Ectodermal cell (in vitro differentiated cells): ENCODE data around the gene IL18.
"Not testable (repeated sequence)": the region's sequence is repeated elsewhere in the genome, so short reads cannot be mapped to it uniquely, and the experiment has no call there.

Experiments
- H3K27ac ChIP-seq: 2 replicates; pipeline ENCODE4 v1.7.0; 2013; ENCODE audit warnings: mild to moderate bottlenecking, low read depth, low read length; ENCODE audit not compliant: insufficient read depth, poor library complexity, severe bottlenecking
- H3K27me3 ChIP-seq: 2 replicates; pipeline ENCODE4 v1.7.0; 2013; ENCODE audit warnings: mild to moderate bottlenecking, low read length; ENCODE audit not compliant: insufficient read depth, control insufficient read depth, poor library complexity, severe bottlenecking
- H3K36me3 ChIP-seq: one replicate; pipeline ENCODE4 v1.7.0; 2013; ENCODE audit warnings: low read length; ENCODE audit not compliant: control insufficient read depth, insufficient read depth
- H3K4me1 ChIP-seq: one replicate; pipeline ENCODE4 v1.7.0; 2013; ENCODE audit warnings: low read length; ENCODE audit not compliant: control insufficient read depth, insufficient read depth
- H3K4me3 ChIP-seq: 2 replicates; pipeline ENCODE4 v1.7.0; 2013; ENCODE audit warnings: low read depth, low read length, control low read depth; ENCODE audit not compliant: insufficient read depth
- H3K9me3 ChIP-seq: 2 replicates; pipeline ENCODE4 v1.7.0; 2013; ENCODE audit warnings: mild to moderate bottlenecking, low read length, moderate library complexity; ENCODE audit not compliant: control insufficient read depth
- WGBS, 2 experiments: methylation state at CpG; one replicate each; pipeline ENCODE4 v1.1.7; 2013; ENCODE audit warnings: missing lambda C conversion rate in 2 of 2; 5-methylcytosine and 5-hydroxymethylcytosine counted together

IL18 gene

DNA sequence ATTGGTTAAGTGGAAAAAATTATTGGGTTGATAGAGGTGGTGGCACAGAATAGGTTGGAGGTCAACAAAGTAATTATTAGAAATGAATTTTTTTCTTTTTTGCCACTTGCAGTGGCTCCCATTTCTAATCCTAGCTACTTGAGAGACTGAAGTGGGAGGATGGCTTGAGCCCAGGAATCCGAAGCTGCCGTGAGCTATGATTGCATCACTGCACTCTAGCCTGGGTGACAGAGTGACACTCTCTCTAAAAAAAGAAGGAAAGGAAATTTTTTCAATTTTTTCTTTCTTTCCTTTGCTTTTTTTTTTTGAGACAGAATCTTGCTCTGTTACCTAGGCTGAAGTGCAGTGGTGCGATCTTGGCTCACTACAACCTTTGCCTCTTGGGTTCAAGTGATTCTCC is 9.3 kb upstream of the IL18 start:
- Histone ChIP-seq H3K36me3 (no peaks in the 10 kb centered on the region), H3K9me3 (no peaks in the 10 kb centered on the region), H3K4me3 (no peak overlapping the region), H3K27me3 (no peaks in the 10 kb centered on the region), H3K27ac (no peak overlapping the region), H3K4me1 (no peaks in the 10 kb centered on the region)
- WGBS, 2 experiments, result 88 to 92% methylated on average over 3 of the region's 3 CpGs

DNA sequence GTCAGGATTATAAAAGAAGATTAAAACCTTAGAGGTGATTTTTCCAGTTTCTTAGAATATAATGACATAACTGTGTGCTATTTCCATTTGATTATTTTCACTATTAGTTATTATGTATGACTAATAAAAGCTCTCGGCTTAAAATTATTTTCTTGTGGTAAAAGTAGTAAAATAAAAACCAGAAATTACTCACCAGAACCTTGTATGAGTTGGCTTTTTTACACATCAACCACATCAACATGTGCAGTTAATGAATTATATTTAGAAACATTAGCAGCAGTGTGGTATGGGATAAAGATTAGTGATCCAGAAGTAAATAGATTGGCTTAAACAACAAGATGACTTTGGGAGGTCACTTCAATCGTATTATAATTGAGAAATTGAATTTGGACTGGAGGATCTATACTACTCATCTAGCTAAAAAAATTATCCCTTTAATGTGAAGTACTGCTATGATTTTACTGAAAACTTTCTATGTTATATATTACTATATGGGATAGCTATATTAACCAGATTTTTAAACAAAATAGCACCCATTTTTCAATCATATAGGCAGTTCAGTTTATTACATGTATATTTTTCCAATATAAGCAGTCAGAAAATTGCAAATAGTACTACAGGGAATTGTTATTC is 8.6 kb upstream of the IL18 start:
- Histone ChIP-seq H3K9me3 (no peaks in the 10 kb centered on the region), H3K4me3 (no peak overlapping the region), H3K36me3 (no peaks in the 10 kb centered on the region), H3K27me3 (no peaks in the 10 kb centered on the region), H3K27ac (no peak overlapping the region), H3K4me1 (no peaks in the 10 kb centered on the region)
- WGBS, 2 experiments, result 73 to 100% methylated on average over 1 of the region's 2 CpGs

DNA sequence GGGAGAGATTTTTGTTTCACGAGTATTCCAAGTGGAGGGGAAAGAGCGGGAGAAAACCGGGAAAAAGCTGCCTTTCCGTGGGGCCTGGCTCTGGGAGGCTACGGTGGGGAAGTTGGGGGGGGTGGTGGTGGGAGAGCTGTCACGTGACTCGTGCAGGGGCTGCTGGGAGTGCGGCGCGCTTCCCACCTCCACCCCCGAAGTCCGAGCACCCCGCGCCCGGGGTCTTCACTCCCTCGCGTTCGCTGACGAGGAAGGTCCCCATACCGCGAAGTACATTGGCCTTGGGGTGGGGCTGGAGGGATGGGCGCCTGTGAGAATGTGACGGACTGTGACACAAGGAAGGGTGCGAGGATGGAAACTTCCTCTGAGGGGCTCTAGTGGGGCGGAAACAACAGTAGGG is 3.3 kb upstream of the IL18 start, which contains the start of gene TEX12:
TSS of gene TEX12 (plus strand) at position 228 of the 400 bp plus-strand sequence. CDS start 1,897 bp downstream, outside the sequence.
- Histone ChIP-seq H3K4me3 (no peak within 1 kb of the TSS), H3K27ac (no peak within 1 kb of the TSS), H3K27me3 (no peaks in the 10 kb centered on the region), H3K9me3 (no peaks in the 10 kb centered on the region), H3K36me3 (no peaks in the 10 kb centered on the region), H3K4me1 (no peaks in the 10 kb centered on the region)
- 93 to 94% methylated on average over 25 of the region's 25 CpGs for WGBS, 2 experiments

DNA sequence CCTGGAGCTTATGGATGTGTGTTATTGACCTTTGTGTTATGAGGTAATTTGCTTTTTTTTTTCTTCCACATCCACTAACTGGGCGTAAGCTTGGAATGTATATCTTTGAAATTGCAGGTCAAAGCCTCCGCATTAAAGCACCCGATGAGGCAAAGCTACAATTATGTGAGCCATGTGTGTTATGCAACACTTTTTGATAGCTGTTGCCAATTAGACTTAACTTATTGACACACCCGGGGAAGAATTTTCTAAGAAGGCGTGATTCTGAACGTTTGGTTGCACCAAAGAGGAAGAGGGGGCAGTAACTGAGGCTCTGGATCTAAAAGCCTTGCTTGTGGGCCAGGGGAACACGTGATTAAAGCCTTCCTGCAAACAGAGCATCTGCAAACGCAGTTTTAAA is 2.7 kb upstream of the IL18 start:
- Histone ChIP-seq H3K27ac (no peak overlapping the region), H3K27me3 (no peaks in the 10 kb centered on the region), H3K4me1 (no peaks in the 10 kb centered on the region), H3K4me3 (no peak overlapping the region), H3K9me3 (no peaks in the 10 kb centered on the region), H3K36me3 (no peaks in the 10 kb centered on the region)
- WGBS, 2 experiments, result 87 to 88% methylated on average over 8 of the region's 8 CpGs

- 96 to 97% methylated on average over 3 of the region's 3 CpGs for WGBS, 2 experiments
- Histone ChIP-seq H3K27ac (no peak overlapping the region), H3K4me1 (no peaks in the 10 kb centered on the region), H3K27me3 (no peaks in the 10 kb centered on the region), H3K4me3 (no peak overlapping the region), H3K9me3 (no peaks in the 10 kb centered on the region), H3K36me3 (no peaks in the 10 kb centered on the region)
Observed at GRCh38 chr11:112165049-112165448, 1.2 kb upstream of the IL18 start.

DNA sequence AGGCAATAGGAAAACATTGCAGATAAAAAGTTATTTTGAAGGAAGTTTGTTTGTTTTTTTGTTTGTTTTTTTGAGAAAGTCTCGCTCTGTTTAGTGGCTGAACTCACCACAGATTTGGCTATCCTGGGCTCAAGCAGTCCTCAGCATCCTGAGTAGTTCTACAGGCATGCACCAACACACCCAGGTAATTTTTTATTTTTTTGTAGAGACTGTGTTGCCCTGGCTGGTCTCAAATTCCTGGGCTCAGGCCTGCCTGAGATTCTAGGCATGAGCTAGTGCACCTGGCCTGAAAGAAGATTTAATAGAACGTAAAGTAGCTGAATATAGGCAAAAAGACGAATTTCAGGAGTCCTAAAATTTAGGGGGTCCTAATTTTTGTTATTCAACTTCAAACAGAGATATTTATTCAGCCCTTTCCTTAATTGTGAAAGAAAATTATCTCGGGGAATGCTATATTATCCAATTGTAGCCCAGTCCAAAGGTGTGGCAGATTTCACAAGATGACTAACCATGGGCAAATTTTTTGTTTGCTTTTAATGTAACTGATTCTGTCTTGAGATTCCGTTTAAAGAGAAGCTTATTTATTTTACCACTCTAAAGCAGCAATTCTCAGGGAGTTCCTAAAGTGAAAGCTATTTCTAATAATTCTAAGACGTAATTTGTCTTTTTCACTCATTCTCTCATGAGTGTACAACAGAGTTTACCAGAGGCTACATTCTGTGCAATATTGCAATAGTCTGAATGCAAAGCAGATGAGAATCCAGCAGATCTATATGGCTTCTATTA is 940 bp downstream of the IL18 start:
- no peak overlapping the region for H3K4me3 ChIP-seq
- WGBS, 2 experiments, result 93 to 95% methylated on average over 6 of the region's 6 CpGs
- no peak overlapping the region for H3K27ac ChIP-seq
- no peaks in the 10 kb centered on the region for H3K27me3 ChIP-seq
- H3K9me3 ChIP-seq, result no peaks in the 10 kb centered on the region
- H3K4me1 ChIP-seq, result no peaks in the 10 kb centered on the region
- H3K36me3 ChIP-seq, result no peaks in the 10 kb centered on the region

- 100% methylated on average over 1 of the region's 1 CpG for WGBS, 2 experiments
Observed at GRCh38 chr11:112162200-112162599, 1.7 kb downstream of the IL18 start.

GRCh38 chr11:112161012-112161411 is 2.9 kb downstream of the IL18 start:
- H3K27me3 ChIP-seq, result no peaks in the 10 kb centered on the region
- no peaks in the 10 kb centered on the region for H3K9me3 ChIP-seq
- no peak overlapping the region for H3K4me3 ChIP-seq
- H3K36me3 ChIP-seq, result no peaks in the 10 kb centered on the region
- 100% methylated on average over 1 of the region's 1 CpG; no CpG with 5 or more reads in 1 of the 2 experiments for WGBS, 2 experiments
- no peak overlapping the region for H3K27ac ChIP-seq
- H3K4me1 ChIP-seq, result no peaks in the 10 kb centered on the region

More at GRCh38 chr11:112162200-112162599, 1.7 kb downstream of the IL18 start:
- H3K27me3 ChIP-seq, H3K9me3 ChIP-seq, H3K4me1 ChIP-seq, H3K36me3 ChIP-seq, H3K27ac ChIP-seq, H3K4me3 ChIP-seq: not testable (repeated sequence)

DNA sequence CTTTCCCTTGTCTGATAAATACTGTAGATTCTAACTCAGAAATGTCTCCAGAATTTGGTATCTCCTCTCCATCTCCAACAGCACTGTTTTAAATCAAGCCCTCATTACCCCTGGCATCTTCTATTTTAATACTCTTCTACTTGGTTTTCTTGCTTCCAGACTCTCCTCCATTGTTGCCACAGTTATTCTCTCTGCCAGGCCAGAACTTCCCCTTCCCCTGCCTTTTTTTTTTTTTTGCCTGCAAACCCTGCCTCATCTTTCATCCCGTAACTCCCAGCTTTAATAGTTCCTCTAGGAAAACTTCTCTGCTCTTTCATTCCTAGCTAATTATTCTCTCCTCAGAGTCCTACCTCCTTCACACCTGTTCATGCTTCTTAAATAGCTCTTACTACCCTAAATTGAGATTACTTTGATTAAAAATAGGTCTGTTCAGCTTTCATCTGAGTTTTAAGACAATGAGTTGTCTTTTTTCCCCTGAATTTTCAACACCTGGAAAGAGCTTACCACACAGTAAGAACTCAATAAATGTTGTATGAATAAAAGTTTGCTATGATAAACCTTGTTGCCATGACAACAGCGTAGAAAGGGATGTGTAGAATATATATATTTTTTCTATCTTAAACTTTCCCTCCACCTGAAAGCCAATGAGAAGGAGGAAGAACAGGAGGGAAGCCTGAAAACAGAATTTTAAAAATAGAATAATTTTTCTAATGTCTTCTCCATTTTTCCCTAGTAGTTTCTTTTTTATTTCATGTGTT is 3.6 kb downstream of the IL18 start:
- H3K4me1 ChIP-seq, result no peaks in the 10 kb centered on the region
- no peaks in the 10 kb centered on the region for H3K27me3 ChIP-seq
- H3K4me3 ChIP-seq, result no peak overlapping the region
- no peak overlapping the region for H3K27ac ChIP-seq
- H3K9me3 ChIP-seq, result no peaks in the 10 kb centered on the region
- no peaks in the 10 kb centered on the region for H3K36me3 ChIP-seq
- 43 to 45% methylated on average over 1 of the region's 2 CpGs for WGBS, 2 experiments
